IMR-90 (cell line): Measurements from ENCODE around the gene ZBED1. TPM values are rescaled to one million over a fixed set of nuclear protein-coding genes. Genes with fewer than 3 reads are reported as not detected.

Experiments used
- ATAC-seq: fragments of 200-7000 bp; cut with Tn5 transposase; 2 replicates; pipeline ENCODE4 v1.9.1; 2020; ENCODE audit warnings: low read depth, mild to moderate bottlenecking, moderate library complexity
- BruUV-seq: library from RNA; stranded (reverse); fragments of 400-500 nt; replicated peaks from 2 replicates; lab custom pipeline; 2021; lab: Mats Ljungman, UMichigan
- CTCF ChIA-PET: fragments of 300-600 bp; formaldehyde crosslinking; extraction: SDS; loops from one replicate; lab custom pipeline; 2021; ENCODE audit warnings: antibody characterized with exemption; lab: Yijun Ruan, JAX
- POLR2A ChIA-PET: fragments of 300-600 bp; sonication (Branson Sonifier 250); formaldehyde crosslinking; loops from one replicate; lab custom pipeline; 2022; ENCODE audit warnings: antibody characterized with exemption; ENCODE audit not compliant: unreplicated experiment; lab: Charles Lee
- DNase-seq: peaks from one replicate; pipeline ENCODE4 v3.0.0; 2013
- H2AFZ ChIP-seq: replicated peaks from 2 replicates; pipeline ENCODE3; 2013; ENCODE audit warnings: low read length, mild to moderate bottlenecking; ENCODE audit not compliant: poor library complexity
- H2AK5ac ChIP-seq: 2 replicates; pipeline ENCODE4 v1.6.1; 2013; ENCODE audit warnings: low read depth, low read length, inconsistent platforms
- H2AK9ac ChIP-seq: replicated peaks from 2 replicates; pipeline ENCODE3; 2013; ENCODE audit warnings: mild to moderate bottlenecking, low read depth, low read length, moderate library complexity; ENCODE audit not compliant: poor library complexity
- H2BK120ac ChIP-seq: 2 replicates; pipeline ENCODE4 v1.6.1; 2013; ENCODE audit warnings: low read depth, low read length, inconsistent platforms
- H2BK15ac ChIP-seq: 3 replicates; pipeline ENCODE4 v1.6.1; 2013; ENCODE audit warnings: low read depth, low read length, inconsistent platforms
- H2BK20ac ChIP-seq: 2 replicates; pipeline ENCODE4 v1.6.1; 2013; ENCODE audit warnings: low read depth, mild to moderate bottlenecking, inconsistent platforms, low read length, moderate library complexity
- H2BK5ac ChIP-seq: 2 replicates; pipeline ENCODE4 v1.6.1; 2013; ENCODE audit warnings: mild to moderate bottlenecking, low read depth, low read length, inconsistent platforms; ENCODE audit not compliant: poor library complexity, severe bottlenecking
- H3K14ac ChIP-seq: replicated peaks from 2 replicates; pipeline ENCODE4 v1.6.1; 2013; ENCODE audit warnings: low read depth, low read length, inconsistent platforms
- H3K18ac ChIP-seq: 2 replicates; pipeline ENCODE4 v1.6.1; 2013; ENCODE audit warnings: low read depth, low read length, control low read depth
- H3K23ac ChIP-seq: 2 replicates; pipeline ENCODE4 v1.6.1; 2013; ENCODE audit warnings: low read depth, low read length, inconsistent platforms
- H3K27ac ChIP-seq: 2 replicates; pipeline ENCODE4 v1.5.1; 2013; ENCODE audit warnings: mild to moderate bottlenecking, control low read depth, low read length; ENCODE audit not compliant: insufficient read depth
- H3K27me3 ChIP-seq: 2 replicates; pipeline ENCODE4 v1.6.1; 2013; ENCODE audit warnings: low read length; ENCODE audit not compliant: control insufficient read depth, insufficient read depth
- H3K36me3 ChIP-seq: 2 replicates; pipeline ENCODE4 v1.6.1; 2013; ENCODE audit warnings: low read length, mixed read lengths; ENCODE audit not compliant: control insufficient read depth, insufficient read depth
- H3K4ac ChIP-seq: 2 replicates; pipeline ENCODE4 v1.6.1; 2013; ENCODE audit warnings: low read depth, low read length, inconsistent platforms
- H3K4me1 ChIP-seq: 2 replicates; pipeline ENCODE4 v1.6.1; 2013; ENCODE audit warnings: low read length, mixed read lengths; ENCODE audit not compliant: control insufficient read depth, insufficient read depth
- H3K4me2 ChIP-seq: 2 replicates; pipeline ENCODE4 v1.6.1; 2013; ENCODE audit warnings: low read depth, mild to moderate bottlenecking, control low read depth, low read length, moderate library complexity
- H3K4me3 ChIP-seq: 2 replicates; pipeline ENCODE4 v1.5.1; 2013; ENCODE audit warnings: low read depth, mild to moderate bottlenecking, control low read depth, low read length, moderate library complexity; ENCODE audit not compliant: insufficient read depth
- H3K56ac ChIP-seq: 2 replicates; pipeline ENCODE4 v1.6.1; 2013; ENCODE audit warnings: low read length, inconsistent platforms; ENCODE audit not compliant: insufficient read depth; ENCODE audit errors: extremely low read depth
- H3K79me1 ChIP-seq, 2 experiments: 2 replicates each; pipeline ENCODE4 v1.6.1; 2013; ENCODE audit warnings: low read length in 2 of 2, inconsistent platforms in 1 of 2, low read depth in 1 of 2
- H3K9ac ChIP-seq: 2 replicates; pipeline ENCODE4 v1.6.1; 2013; ENCODE audit warnings: low read depth, low read length, control low read depth
- H3K9me1 ChIP-seq: 2 replicates; pipeline ENCODE4 v1.6.1; 2013; ENCODE audit warnings: low read length, inconsistent platforms; ENCODE audit not compliant: insufficient read depth
- H3K9me3 ChIP-seq: 2 replicates; pipeline ENCODE4 v1.6.1; 2013; ENCODE audit warnings: low read length; ENCODE audit not compliant: control insufficient read depth, insufficient read depth
- H4K20me1 ChIP-seq: 2 replicates; pipeline ENCODE4 v1.6.1; 2013; ENCODE audit warnings: low read length, inconsistent platforms; ENCODE audit not compliant: insufficient read depth
- H4K5ac ChIP-seq: 2 replicates; pipeline ENCODE4 v1.6.1; 2013; ENCODE audit warnings: mild to moderate bottlenecking, low read depth, low read length, control low read depth
- H4K8ac ChIP-seq, 2 experiments: 2 replicates each; pipeline ENCODE4 v1.6.1; 2013; ENCODE audit warnings: low read depth in 2 of 2, low read length in 2 of 2, control low read depth in 1 of 2, inconsistent platforms in 1 of 2
- H4K91ac ChIP-seq: 2 replicates; pipeline ENCODE4 v1.6.1; 2013; ENCODE audit warnings: low read depth, low read length, inconsistent platforms; ENCODE audit not compliant: insufficient read depth
- BHLHE40 ChIP-seq: fragments of 150-350 bp; IDR thresholded peaks from 2 replicates; pipeline ENCODE4 v1.6.1; 2016; ENCODE audit warnings: mild to moderate bottlenecking, low read depth, low read length
- CEBPB ChIP-seq: IDR thresholded peaks from 2 replicates; pipeline ENCODE4 v1.6.1; 2012; ENCODE audit warnings: low read depth, low read length, improper control_type of control experiment
- CHD1 ChIP-seq: IDR thresholded peaks from 2 replicates; pipeline ENCODE4 v1.6.1; 2012; ENCODE audit warnings: low read depth, low read length, improper control_type of control experiment
- CTCF ChIP-seq: conservative IDR thresholded peaks from 2 replicates; pipeline ENCODE4 v1.5.1; 2012; ENCODE audit warnings: mild to moderate bottlenecking, low read depth, low read length, improper control_type of control experiment
- ELK1 ChIP-seq: fragments of 150-350 bp; IDR thresholded peaks from 2 replicates; pipeline ENCODE4 v1.6.1; 2016; ENCODE audit warnings: low read depth, mild to moderate bottlenecking, low read length, moderate library complexity, borderline replicate concordance
- FOS ChIP-seq: fragments of 150-350 bp; IDR thresholded peaks from 2 replicates; pipeline ENCODE4 v1.6.1; 2016; ENCODE audit warnings: low read depth, low read length
- MAFK ChIP-seq: IDR thresholded peaks from 2 replicates; pipeline ENCODE4 v1.6.1; 2012; ENCODE audit warnings: low read depth, low read length, improper control_type of control experiment
- MAZ ChIP-seq: IDR thresholded peaks from 2 replicates; pipeline ENCODE4 v1.6.1; 2012; ENCODE audit warnings: low read depth, mild to moderate bottlenecking, low read length, improper control_type of control experiment, moderate library complexity, borderline replicate concordance
- MXI1 ChIP-seq: IDR thresholded peaks from 2 replicates; pipeline ENCODE4 v1.6.1; 2012; ENCODE audit warnings: low read depth, mild to moderate bottlenecking, low read length, moderate library complexity, borderline replicate concordance
- NFE2L2 ChIP-seq: fragments of 150-350 bp; IDR thresholded peaks from 2 replicates; pipeline ENCODE4 v1.6.1; 2016; ENCODE audit warnings: low read depth, mild to moderate bottlenecking, low read length
- POLR2A ChIP-seq: IDR thresholded peaks from 2 replicates; pipeline ENCODE4 v1.6.1; 2012; ENCODE audit warnings: mild to moderate bottlenecking, low read depth, low read length
- RAD21 ChIP-seq: IDR thresholded peaks from 2 replicates; pipeline ENCODE4 v1.6.1; 2012; ENCODE audit warnings: low read length, improper control_type of control experiment
- RCOR1 ChIP-seq: IDR thresholded peaks from 2 replicates; pipeline ENCODE4 v1.6.1; 2012; ENCODE audit warnings: mild to moderate bottlenecking, low read length, improper control_type of control experiment; ENCODE audit not compliant: insufficient replicate concordance
- RFX5 ChIP-seq: IDR thresholded peaks from 2 replicates; pipeline ENCODE4 v1.8.0; 2012; ENCODE audit warnings: low read depth, mild to moderate bottlenecking, low read length, moderate library complexity
- SMC3 ChIP-seq: fragments of 150-350 bp; IDR thresholded peaks from 2 replicates; pipeline ENCODE4 v1.6.1; 2016; ENCODE audit warnings: low read depth, mild to moderate bottlenecking, antibody characterized with exemption, low read length, moderate library complexity
- WGBS, 2 experiments: methylation state at CpG; one replicate each; pipeline versions ENCODE4 v1.1.5 to v1.1.7; 2013; ENCODE audit warnings: missing lambda C conversion rate in 2 of 2; ENCODE audit not compliant: insufficient read length in 1 of 2; ENCODE audit errors: extremely low coverage in 2 of 2; 5-methylcytosine and 5-hydroxymethylcytosine counted together
- dilution Hi-C: fragments of 300-500 bp; cut with HindIII; formaldehyde crosslinking; loops from one replicate; pipeline ENCODE4 v1.14.3; 2018; ENCODE audit warnings: low sequenced_read_pairs; ENCODE audit not compliant: unreplicated experiment
- in situ Hi-C: fragments of 300-500 bp; cut with MboI; formaldehyde crosslinking; loops from 3 replicates; pipeline ENCODE4 v1.14.3; 2019; ENCODE audit warnings: low sequenced_read_pairs, inconsistent platforms, mixed read lengths
- intact Hi-C: fragments of 100-400 bp; cut with micrococcal nuclease; formaldehyde crosslinking; loops from 2 replicates; pipeline ENCODE4 v1.10.0; 2022
- polyA plus RNA-seq, 3 experiments: library from polyadenylated mRNA; depleted of rRNA; stranded (reverse); fragments of >200 nt; gene quantifications; 2 replicates each; pipeline ENCODE4 v1.2.3, GENCODE V29; 2012; ENCODE audit warnings: low replicate concordance in 1 of 3
- total RNA-seq: library from RNA; depleted of rRNA; stranded (reverse); fragments of >200 nt; gene quantifications from 2 replicates; pipeline ENCODE4 v1.2.3, GENCODE V29; 2012

The ZBED1 gene
- total and polyA plus RNA-seq, 2 of the 4 experiments (the other 2 are of a cell fraction): 13.1 to 21.5 TPM

GRCh38 chrX:2507904-2508627 lies 7.3 kb upstream of the ZBED1 start:
- Histone ChIP-seq H3K79me1 (no peaks in the 10 kb centered on the region), H2AK9ac (no peak overlapping the region), H2BK20ac (no peak overlapping the region), H2BK120ac (no peak overlapping the region), H2AK5ac (no peak overlapping the region), H3K27ac (no peak overlapping the region), H3K4me1 (no peaks in the 10 kb centered on the region), H4K8ac (no peak overlapping the region), H2AFZ (no peak overlapping the region), H3K23ac (no peak overlapping the region), H2BK15ac (no peak overlapping the region), H3K56ac (no peak overlapping the region), H4K20me1 (no peaks in the 10 kb centered on the region), H4K91ac (no peak overlapping the region), H3K9me1 (no peaks in the 10 kb centered on the region), H3K9me3 (no peaks in the 10 kb centered on the region), H3K27me3 (peaks cover 2% of the 10 kb centered on the region; the same call in 1 of the 2 replicates), H3K9ac (no peak overlapping the region), H3K4me2 (no peak overlapping the region), H3K14ac (no peak overlapping the region), H2BK5ac (no peak overlapping the region), H3K36me3 (no peaks in the 10 kb centered on the region), H3K4ac (no peak overlapping the region), H3K4me3 (no peak overlapping the region), H4K5ac (no peak overlapping the region), H3K18ac (no peak overlapping the region)
- ATAC-seq: no peak
- DNase-seq: no peak
- intact Hi-C loops: no loop called here
- dilution Hi-C loops: no loop called here
- 44% methylated on average over 4 of the region's 8 CpGs; no CpG with 5 or more reads in 1 of the 2 experiments for WGBS, 2 experiments
- BruUV-seq: no TSS peak
- ChIA-PET POLR2A (no interaction called here), CTCF (no interaction called here)
- TF ChIP-seq FOS (no peak), RAD21 (no peak), POLR2A (no peak), RCOR1 (no peak), CEBPB (no peak), ELK1 (no peak), BHLHE40 (no peak), MAZ (no peak), CHD1 (no peak), RFX5 (no peak), SMC3 (no peak), CTCF (no peak), MAFK (no peak), MXI1 (no peak), NFE2L2 (no peak)
- in situ Hi-C loops: no loop called here
